GM23338 (cell line): ENCODE data around the gene COX10. TPM values are rescaled to one million over a fixed set of nuclear protein-coding genes. Genes with fewer than 3 reads are reported as not detected.

Source experiments
- ATAC-seq: fragments of 200-7000 bp; cut with Tn5 transposase; 3 replicates; pipeline ENCODE4 v1.9.1; 2020
- DNase-seq: peaks from one replicate; pipeline ENCODE4 v3.0.0-alpha.2; 2015; ENCODE audit warnings: low spot score
- H2AFZ ChIP-seq: fragments of 200-600 bp; sonication (generic); 2 replicates; pipeline ENCODE4 v1.8.0; 2016; ENCODE audit warnings: antibody characterized with exemption, mild to moderate bottlenecking, moderate library complexity
- H3F3A ChIP-seq: fragments of 200-600 bp; sonication (generic); replicated peaks from 2 replicates; pipeline ENCODE4 v1.8.0; 2017; ENCODE audit warnings: antibody characterized with exemption, mixed run types, low read depth
- H3K27ac ChIP-seq: fragments of 200-600 bp; sonication (generic); 2 replicates; pipeline ENCODE4 v1.6.1; 2016; ENCODE audit warnings: low read depth
- H3K27me3 ChIP-seq: fragments of 200-600 bp; sonication (generic); 2 replicates; pipeline ENCODE4 v1.8.0; 2016; ENCODE audit warnings: mild to moderate bottlenecking, mixed run types, moderate library complexity; ENCODE audit not compliant: insufficient read depth
- H3K36me3 ChIP-seq: fragments of 200-600 bp; sonication (generic); 2 replicates; pipeline ENCODE4 v1.8.0; 2016; ENCODE audit warnings: mild to moderate bottlenecking; ENCODE audit not compliant: insufficient read depth
- H3K4me1 ChIP-seq: fragments of 200-600 bp; sonication (generic); 2 replicates; pipeline ENCODE4 v1.8.0; 2016; ENCODE audit warnings: mild to moderate bottlenecking, moderate library complexity; ENCODE audit not compliant: insufficient read depth
- H3K4me2 ChIP-seq: fragments of 200-600 bp; sonication (generic); 2 replicates; pipeline ENCODE4 v1.7.1; 2017; ENCODE audit warnings: mixed run types
- H3K4me3 ChIP-seq: fragments of 200-600 bp; sonication (generic); 2 replicates; pipeline ENCODE4 v1.6.1; 2016; ENCODE audit warnings: mixed run types
- H3K79me2 ChIP-seq: fragments of 200-600 bp; sonication (generic); replicated peaks from 2 replicates; pipeline ENCODE4 v1.8.0; 2017; ENCODE audit warnings: mild to moderate bottlenecking; ENCODE audit not compliant: insufficient read depth
- H3K9me2 ChIP-seq: fragments of 200-600 bp; sonication (generic); 2 replicates; pipeline ENCODE4 v1.8.0; 2017; ENCODE audit not compliant: insufficient read depth
- H4K20me1 ChIP-seq: fragments of 200-600 bp; sonication (generic); replicated peaks from 2 replicates; pipeline ENCODE4 v1.8.0; 2017; ENCODE audit warnings: mild to moderate bottlenecking; ENCODE audit not compliant: insufficient read depth
- H3K27ac Mint-ChIP-seq: 2 replicates; pipeline ENCODE4 v1.8.0; 2020; ENCODE audit warnings: inconsistent platforms, mild to moderate bottlenecking, moderate library complexity, mixed read lengths
- H3K27me3 Mint-ChIP-seq: 3 replicates; pipeline ENCODE4 v1.8.0; 2022; ENCODE audit warnings: low read depth, mild to moderate bottlenecking, moderate library complexity, mixed read lengths, inconsistent platforms; ENCODE audit not compliant: insufficient read depth, poor library complexity
- H3K36me3 Mint-ChIP-seq: 3 replicates; pipeline ENCODE4 v1.8.0; 2021; ENCODE audit warnings: low read depth, mild to moderate bottlenecking, inconsistent platforms, moderate library complexity, mixed read lengths
- H3K4me1 Mint-ChIP-seq: 3 replicates; pipeline ENCODE4 v1.8.0; 2020; ENCODE audit warnings: mild to moderate bottlenecking, inconsistent platforms, mixed read lengths
- H3K4me3 Mint-ChIP-seq: 3 replicates; pipeline ENCODE4 v1.8.0; 2021; ENCODE audit warnings: moderate library complexity, mild to moderate bottlenecking, inconsistent platforms, mixed read lengths
- H3K9me3 Mint-ChIP-seq: 3 replicates; pipeline ENCODE4 v1.8.0; 2020; ENCODE audit warnings: moderate library complexity, mild to moderate bottlenecking, inconsistent platforms, mixed read lengths
- CREB1 ChIP-seq: fragments of 250-450 bp; sonication (Bioruptor Pico); IDR thresholded peaks from 2 replicates; pipeline ENCODE4 v1.5.0; 2020; ENCODE audit warnings: low read depth, mild to moderate bottlenecking, moderate library complexity
- ETS1 ChIP-seq: IDR thresholded peaks from 2 replicates; pipeline ENCODE4 v1.6.1; 2016; ENCODE audit warnings: antibody characterized with exemption
- EZH2 ChIP-seq: fragments of 200-600 bp; sonication (generic); IDR thresholded peaks from one replicate; pipeline ENCODE4 v1.8.0; 2017; ENCODE audit warnings: antibody characterized with exemption, mild to moderate bottlenecking, low read depth; ENCODE audit not compliant: unreplicated experiment
- EZH2phosphoT487 ChIP-seq: fragments of 200-600 bp; sonication (generic); IDR thresholded peaks from one replicate; pipeline ENCODE4 v1.8.1; 2018; ENCODE audit warnings: antibody characterized with exemption; ENCODE audit not compliant: unreplicated experiment
- JUNB ChIP-seq: IDR thresholded peaks from one replicate; pipeline ENCODE4 v1.6.1; 2016; ENCODE audit warnings: antibody characterized with exemption; ENCODE audit not compliant: unreplicated experiment
- NANOG ChIP-seq: IDR thresholded peaks from 2 replicates; pipeline ENCODE4 v1.6.1; 2016; ENCODE audit warnings: antibody characterized with exemption, borderline replicate concordance
- POLR2AphosphoS5 ChIP-seq: IDR thresholded peaks from 2 replicates; pipeline ENCODE4 v1.6.1; 2016; ENCODE audit warnings: antibody characterized with exemption, low read depth
- STAT1 ChIP-seq: IDR thresholded peaks from one replicate; pipeline ENCODE4 v1.6.1; 2016; ENCODE audit warnings: antibody characterized with exemption; ENCODE audit not compliant: unreplicated experiment
- ZNF114 ChIP-seq: fragments of 250-450 bp; sonication (Bioruptor Pico); IDR thresholded peaks from 2 replicates; pipeline ENCODE4 v1.5.0; 2020; ENCODE audit warnings: mild to moderate bottlenecking, moderate library complexity
- ZNF331 ChIP-seq: fragments of 250-450 bp; sonication (Bioruptor Pico); IDR thresholded peaks from 2 replicates; pipeline ENCODE4 v1.5.0; 2020; ENCODE audit warnings: low read depth, mild to moderate bottlenecking, moderate library complexity
- polyA plus RNA-seq: library from polyadenylated mRNA; unstranded; fragments of >200 nt; fragmentation: Nextera tagmentation; extraction: Ambion mirVana; gene quantifications from 2 replicates; pipeline ENCODE4 v1.2.1, GENCODE V29; 2016
- total RNA-seq: library from RNA; depleted of rRNA; stranded (reverse); fragments of >200 nt; shearing (Covaris generic); gene quantifications from 2 replicates; pipeline ENCODE4 v1.2.3, GENCODE V29; 2014
- TF ChIP-seq, protein P1 (sequence below), 2 experiments: fragments of 200-600 bp in 1 of 2; sonication (generic) in 1 of 2; conservative IDR thresholded peaks; 2 replicates each; pipeline versions ENCODE4 v1.5.1 to v1.6.1; 2016 to 2017; ENCODE audit warnings: antibody characterized with exemption in 2 of 2, low read depth in 2 of 2, mild to moderate bottlenecking in 2 of 2, moderate library complexity in 1 of 2
- TF ChIP-seq, protein P2 (sequence below): fragments of 250-450 bp; sonication (Bioruptor Pico); IDR thresholded peaks from 2 replicates; pipeline ENCODE4 v1.5.0; 2020; ENCODE audit warnings: mild to moderate bottlenecking, moderate library complexity
- TF ChIP-seq, protein P3 (sequence below): IDR thresholded peaks from one replicate; pipeline ENCODE4 v1.6.1; 2018; ENCODE audit warnings: antibody characterized with exemption; ENCODE audit not compliant: unreplicated experiment

The COX10 gene
- total and polyA plus RNA-seq, 2 experiments from 2014 or later = 25.7 to 46.6 TPM

DNA sequence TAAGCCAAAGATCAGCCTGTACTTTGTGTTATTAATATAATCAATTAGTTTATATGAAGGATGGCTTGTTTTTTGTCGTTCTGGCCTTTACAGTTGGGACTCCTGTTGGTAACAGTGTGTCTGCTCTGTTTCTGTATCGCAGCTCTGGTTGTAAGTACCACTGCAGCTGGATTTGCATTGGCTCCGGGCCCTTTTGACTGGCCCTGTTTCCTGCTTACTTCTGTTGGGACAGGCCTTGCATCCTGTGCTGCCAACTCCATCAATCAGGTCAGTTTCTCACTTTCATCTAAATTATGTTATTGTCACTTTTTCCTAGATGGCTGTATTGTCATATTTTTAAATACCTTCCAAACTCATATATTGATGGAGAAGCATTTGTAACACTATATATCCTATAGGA is 32.7 kb downstream of the COX10 start:
- no peaks in the 10 kb centered on the region for H3K27me3 Mint-ChIP-seq
- H3K36me3 Mint-ChIP-seq = no peaks in the 10 kb centered on the region
- Histone ChIP-seq H3K79me2 (peaks cover 30% of the 10 kb centered on the region; the same call in 1 of the 2 replicates), H3K4me3 (no peak overlapping the region), H3K4me1 (no peaks in the 10 kb centered on the region), H3F3A (no peaks in the 10 kb centered on the region), H4K20me1 (peaks cover 9% of the 10 kb centered on the region; the same call in 1 of the 2 replicates), H3K27ac (no peak overlapping the region), H2AFZ (no peak overlapping the region), H3K27me3 (no peaks in the 10 kb centered on the region), H3K9me2 (no peaks in the 10 kb centered on the region), H3K36me3 (no peaks in the 10 kb centered on the region), H3K4me2 (no peak overlapping the region)
- H3K4me1 Mint-ChIP-seq = peaks cover 10% of the 10 kb centered on the region
- no peak for ATAC-seq
- H3K4me3 Mint-ChIP-seq = no peak overlapping the region
- TF ChIP-seq ETS1 (no peak), ZNF331 (no peak), EZH2phosphoT487 (no peak), NANOG (no peak), CREB1 (CRISPR knock-in tag) (no peak), EZH2 (no peak), ZNF114 (CRISPR knock-in tag) (no peak), STAT1 (no peak), POLR2AphosphoS5 (no peak), JUNB (no peak)
- TF ChIP-seq, protein P1, sequence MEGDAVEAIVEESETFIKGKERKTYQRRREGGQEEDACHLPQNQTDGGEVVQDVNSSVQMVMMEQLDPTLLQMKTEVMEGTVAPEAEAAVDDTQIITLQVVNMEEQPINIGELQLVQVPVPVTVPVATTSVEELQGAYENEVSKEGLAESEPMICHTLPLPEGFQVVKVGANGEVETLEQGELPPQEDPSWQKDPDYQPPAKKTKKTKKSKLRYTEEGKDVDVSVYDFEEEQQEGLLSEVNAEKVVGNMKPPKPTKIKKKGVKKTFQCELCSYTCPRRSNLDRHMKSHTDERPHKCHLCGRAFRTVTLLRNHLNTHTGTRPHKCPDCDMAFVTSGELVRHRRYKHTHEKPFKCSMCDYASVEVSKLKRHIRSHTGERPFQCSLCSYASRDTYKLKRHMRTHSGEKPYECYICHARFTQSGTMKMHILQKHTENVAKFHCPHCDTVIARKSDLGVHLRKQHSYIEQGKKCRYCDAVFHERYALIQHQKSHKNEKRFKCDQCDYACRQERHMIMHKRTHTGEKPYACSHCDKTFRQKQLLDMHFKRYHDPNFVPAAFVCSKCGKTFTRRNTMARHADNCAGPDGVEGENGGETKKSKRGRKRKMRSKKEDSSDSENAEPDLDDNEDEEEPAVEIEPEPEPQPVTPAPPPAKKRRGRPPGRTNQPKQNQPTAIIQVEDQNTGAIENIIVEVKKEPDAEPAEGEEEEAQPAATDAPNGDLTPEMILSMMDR (conservative IDR thresholded peaks at IDR 0.05; ENCODE audit: low read depth in 2 of 2) = no peak
- TF ChIP-seq, protein P2, sequence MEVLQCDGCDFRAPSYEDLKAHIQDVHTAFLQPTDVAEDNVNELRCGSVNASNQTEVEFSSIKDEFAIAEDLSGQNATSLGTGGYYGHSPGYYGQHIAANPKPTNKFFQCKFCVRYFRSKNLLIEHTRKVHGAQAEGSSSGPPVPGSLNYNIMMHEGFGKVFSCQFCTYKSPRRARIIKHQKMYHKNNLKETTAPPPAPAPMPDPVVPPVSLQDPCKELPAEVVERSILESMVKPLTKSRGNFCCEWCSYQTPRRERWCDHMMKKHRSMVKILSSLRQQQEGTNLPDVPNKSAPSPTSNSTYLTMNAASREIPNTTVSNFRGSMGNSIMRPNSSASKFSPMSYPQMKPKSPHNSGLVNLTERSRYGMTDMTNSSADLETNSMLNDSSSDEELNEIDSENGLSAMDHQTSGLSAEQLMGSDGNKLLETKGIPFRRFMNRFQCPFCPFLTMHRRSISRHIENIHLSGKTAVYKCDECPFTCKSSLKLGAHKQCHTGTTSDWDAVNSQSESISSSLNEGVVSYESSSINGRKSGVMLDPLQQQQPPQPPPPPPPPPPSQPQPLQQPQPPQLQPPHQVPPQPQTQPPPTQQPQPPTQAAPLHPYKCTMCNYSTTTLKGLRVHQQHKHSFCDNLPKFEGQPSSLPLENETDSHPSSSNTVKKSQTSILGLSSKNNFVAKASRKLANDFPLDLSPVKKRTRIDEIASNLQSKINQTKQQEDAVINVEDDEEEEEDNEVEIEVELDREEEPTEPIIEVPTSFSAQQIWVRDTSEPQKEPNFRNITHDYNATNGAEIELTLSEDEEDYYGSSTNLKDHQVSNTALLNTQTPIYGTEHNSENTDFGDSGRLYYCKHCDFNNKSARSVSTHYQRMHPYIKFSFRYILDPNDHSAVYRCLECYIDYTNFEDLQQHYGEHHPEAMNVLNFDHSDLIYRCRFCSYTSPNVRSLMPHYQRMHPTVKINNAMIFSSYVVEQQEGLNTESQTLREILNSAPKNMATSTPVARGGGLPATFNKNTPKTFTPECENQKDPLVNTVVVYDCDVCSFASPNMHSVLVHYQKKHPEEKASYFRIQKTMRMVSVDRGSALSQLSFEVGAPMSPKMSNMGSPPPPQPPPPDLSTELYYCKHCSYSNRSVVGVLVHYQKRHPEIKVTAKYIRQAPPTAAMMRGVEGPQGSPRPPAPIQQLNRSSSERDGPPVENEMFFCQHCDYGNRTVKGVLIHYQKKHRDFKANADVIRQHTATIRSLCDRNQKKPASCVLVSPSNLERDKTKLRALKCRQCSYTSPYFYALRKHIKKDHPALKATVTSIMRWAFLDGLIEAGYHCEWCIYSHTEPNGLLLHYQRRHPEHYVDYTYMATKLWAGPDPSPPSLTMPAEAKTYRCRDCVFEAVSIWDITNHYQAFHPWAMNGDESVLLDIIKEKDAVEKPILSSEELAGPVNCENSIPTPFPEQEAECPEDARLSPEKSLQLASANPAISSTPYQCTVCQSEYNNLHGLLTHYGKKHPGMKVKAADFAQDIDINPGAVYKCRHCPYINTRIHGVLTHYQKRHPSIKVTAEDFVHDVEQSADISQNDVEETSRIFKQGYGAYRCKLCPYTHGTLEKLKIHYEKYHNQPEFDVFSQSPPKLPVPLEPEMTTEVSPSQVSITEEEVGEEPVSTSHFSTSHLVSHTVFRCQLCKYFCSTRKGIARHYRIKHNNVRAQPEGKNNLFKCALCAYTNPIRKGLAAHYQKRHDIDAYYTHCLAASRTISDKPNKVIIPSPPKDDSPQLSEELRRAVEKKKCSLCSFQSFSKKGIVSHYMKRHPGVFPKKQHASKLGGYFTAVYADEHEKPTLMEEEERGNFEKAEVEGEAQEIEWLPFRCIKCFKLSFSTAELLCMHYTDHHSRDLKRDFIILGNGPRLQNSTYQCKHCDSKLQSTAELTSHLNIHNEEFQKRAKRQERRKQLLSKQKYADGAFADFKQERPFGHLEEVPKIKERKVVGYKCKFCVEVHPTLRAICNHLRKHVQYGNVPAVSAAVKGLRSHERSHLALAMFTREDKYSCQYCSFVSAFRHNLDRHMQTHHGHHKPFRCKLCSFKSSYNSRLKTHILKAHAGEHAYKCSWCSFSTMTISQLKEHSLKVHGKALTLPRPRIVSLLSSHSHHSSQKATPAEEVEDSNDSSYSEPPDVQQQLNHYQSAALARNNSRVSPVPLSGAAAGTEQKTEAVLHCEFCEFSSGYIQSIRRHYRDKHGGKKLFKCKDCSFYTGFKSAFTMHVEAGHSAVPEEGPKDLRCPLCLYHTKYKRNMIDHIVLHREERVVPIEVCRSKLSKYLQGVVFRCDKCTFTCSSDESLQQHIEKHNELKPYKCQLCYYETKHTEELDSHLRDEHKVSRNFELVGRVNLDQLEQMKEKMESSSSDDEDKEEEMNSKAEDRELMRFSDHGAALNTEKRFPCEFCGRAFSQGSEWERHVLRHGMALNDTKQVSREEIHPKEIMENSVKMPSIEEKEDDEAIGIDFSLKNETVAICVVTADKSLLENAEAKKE (CRISPR knock-in tag) = no peak
- TF ChIP-seq, protein P3, sequence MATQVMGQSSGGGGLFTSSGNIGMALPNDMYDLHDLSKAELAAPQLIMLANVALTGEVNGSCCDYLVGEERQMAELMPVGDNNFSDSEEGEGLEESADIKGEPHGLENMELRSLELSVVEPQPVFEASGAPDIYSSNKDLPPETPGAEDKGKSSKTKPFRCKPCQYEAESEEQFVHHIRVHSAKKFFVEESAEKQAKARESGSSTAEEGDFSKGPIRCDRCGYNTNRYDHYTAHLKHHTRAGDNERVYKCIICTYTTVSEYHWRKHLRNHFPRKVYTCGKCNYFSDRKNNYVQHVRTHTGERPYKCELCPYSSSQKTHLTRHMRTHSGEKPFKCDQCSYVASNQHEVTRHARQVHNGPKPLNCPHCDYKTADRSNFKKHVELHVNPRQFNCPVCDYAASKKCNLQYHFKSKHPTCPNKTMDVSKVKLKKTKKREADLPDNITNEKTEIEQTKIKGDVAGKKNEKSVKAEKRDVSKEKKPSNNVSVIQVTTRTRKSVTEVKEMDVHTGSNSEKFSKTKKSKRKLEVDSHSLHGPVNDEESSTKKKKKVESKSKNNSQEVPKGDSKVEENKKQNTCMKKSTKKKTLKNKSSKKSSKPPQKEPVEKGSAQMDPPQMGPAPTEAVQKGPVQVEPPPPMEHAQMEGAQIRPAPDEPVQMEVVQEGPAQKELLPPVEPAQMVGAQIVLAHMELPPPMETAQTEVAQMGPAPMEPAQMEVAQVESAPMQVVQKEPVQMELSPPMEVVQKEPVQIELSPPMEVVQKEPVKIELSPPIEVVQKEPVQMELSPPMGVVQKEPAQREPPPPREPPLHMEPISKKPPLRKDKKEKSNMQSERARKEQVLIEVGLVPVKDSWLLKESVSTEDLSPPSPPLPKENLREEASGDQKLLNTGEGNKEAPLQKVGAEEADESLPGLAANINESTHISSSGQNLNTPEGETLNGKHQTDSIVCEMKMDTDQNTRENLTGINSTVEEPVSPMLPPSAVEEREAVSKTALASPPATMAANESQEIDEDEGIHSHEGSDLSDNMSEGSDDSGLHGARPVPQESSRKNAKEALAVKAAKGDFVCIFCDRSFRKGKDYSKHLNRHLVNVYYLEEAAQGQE = no peak
- H3K9me3 Mint-ChIP-seq = no peaks in the 10 kb centered on the region
- no peak overlapping the region for H3K27ac Mint-ChIP-seq
- DNase-seq = no peak
